ENCODE data around the gene FXYD6.

FXYD6 gene

GRCh38 chr11:117836077-117836960, 40.1 kb downstream of the FXYD6 start:
- H3K4me3 ChIP-seq (ENCODE audit: low read depth, low read length): no peak overlapping the region
- peak; percentile 83 for DNase-seq (ENCODE audit: low read depth)
- TF ChIP-seq CTCF (IDR thresholded peaks at IDR 0.05; ENCODE audit: low read depth, low read length) (no peak), MAX (IDR thresholded peaks at IDR 0.05; ENCODE audit: low read depth, low read length) (no peak), POLR2A (IDR thresholded peaks at IDR 0.05; ENCODE audit: extremely low read depth, insufficient read length) (no peak), MYC (IDR thresholded peaks at IDR 0.05; ENCODE audit: low read depth, low read length) (no peak)

- no peak overlapping the region for H3K4me3 ChIP-seq (ENCODE audit: low read depth, low read length)
- DNase-seq (ENCODE audit: low read depth): no peak
These were observed 40.9 kb downstream of the FXYD6 start for GRCh38 chr11:117835576-117835975.

GRCh38 chr11:117834838-117835443, 41.5 kb downstream of the FXYD6 start:
- no peak for TF ChIP-seq POLR2A (IDR thresholded peaks at IDR 0.05; ENCODE audit: extremely low read depth, insufficient read length)
- no peak for TF ChIP-seq MAX (IDR thresholded peaks at IDR 0.05; ENCODE audit: low read depth, low read length)
- TF ChIP-seq MYC (IDR thresholded peaks at IDR 0.05; ENCODE audit: low read depth, low read length): no peak
- TF ChIP-seq CTCF (IDR thresholded peaks at IDR 0.05; ENCODE audit: low read depth, low read length): no peak
- DNase-seq (ENCODE audit: low read depth): peak; percentile 45
- H3K4me3 ChIP-seq (ENCODE audit: low read depth, low read length): no peak overlapping the region

More at GRCh38 chr11:117835576-117835975, 40.9 kb downstream of the FXYD6 start:
- TF ChIP-seq MYC (IDR thresholded peaks at IDR 0.05; ENCODE audit: low read depth, low read length): no peak
- TF ChIP-seq CTCF (IDR thresholded peaks at IDR 0.05; ENCODE audit: low read depth, low read length): no peak
- TF ChIP-seq MAX (IDR thresholded peaks at IDR 0.05; ENCODE audit: low read depth, low read length): no peak
- TF ChIP-seq POLR2A (IDR thresholded peaks at IDR 0.05; ENCODE audit: extremely low read depth, insufficient read length): no peak

GRCh38 chr11:117834068-117834810, 42.2 kb downstream of the FXYD6 start:
- TF ChIP-seq MAX (IDR thresholded peaks at IDR 0.05; ENCODE audit: low read depth, low read length): no peak
- no peak for TF ChIP-seq MYC (IDR thresholded peaks at IDR 0.05; ENCODE audit: low read depth, low read length)
- no peak for TF ChIP-seq POLR2A (IDR thresholded peaks at IDR 0.05; ENCODE audit: extremely low read depth, insufficient read length)
- no peak for TF ChIP-seq CTCF (IDR thresholded peaks at IDR 0.05; ENCODE audit: low read depth, low read length)
- no peak for DNase-seq (ENCODE audit: low read depth)
- no peak overlapping the region for H3K4me3 ChIP-seq (ENCODE audit: low read depth, low read length)

- no peak for DNase-seq (ENCODE audit: low read depth)
- TF ChIP-seq MYC (IDR thresholded peaks at IDR 0.05; ENCODE audit: low read depth, low read length): no peak
- no peak for TF ChIP-seq CTCF (IDR thresholded peaks at IDR 0.05; ENCODE audit: low read depth, low read length)
- no peak for TF ChIP-seq POLR2A (IDR thresholded peaks at IDR 0.05; ENCODE audit: extremely low read depth, insufficient read length)
- TF ChIP-seq MAX (IDR thresholded peaks at IDR 0.05; ENCODE audit: low read depth, low read length): no peak
- no peak overlapping the region for H3K4me3 ChIP-seq (ENCODE audit: low read depth, low read length)
These were observed 43.0 kb downstream of the FXYD6 start for GRCh38 chr11:117833401-117833891.

All from NB4 (cell line).